Measurements from ENCODE around the gene EPB41L3.

- no peak for TF ChIP-seq CTCF (IDR thresholded peaks at IDR 0.05)
- TF ChIP-seq POLR2A (IDR thresholded peaks at IDR 0.05), result no peak
Measured at GRCh38 chr18:5498452-5498851, 45.3 kb downstream of the EPB41L3 start.
